Stomach (tissue), 4 donors: ENCODE measurements around the gene NT5DC3.

Source experiments
- EP300 ChIP-seq: sonication (generic); formaldehyde crosslinking; IDR thresholded peaks from one replicate; pipeline ENCODE4 v1.6.1; 2017; ENCODE audit warnings: antibody characterized with exemption
- POLR2A ChIP-seq, 4 donors: fragments of 450-650 bp; IDR thresholded peaks; one replicate each; pipeline ENCODE4 v1.6.1; 2016; ENCODE audit warnings: antibody characterized with exemption in 4 of 4, control low read depth in 2 of 4, mild to moderate bottlenecking in 1 of 4, moderate library complexity in 1 of 4
- POLR2AphosphoS5 ChIP-seq, 3 donors: sonication (generic); formaldehyde crosslinking; IDR thresholded peaks; one replicate each; pipeline ENCODE4 v1.6.1; 2016; ENCODE audit warnings: antibody characterized with exemption in 3 of 3
- TF ChIP-seq, protein P1 (sequence below), 7 experiments: fragments of 450-650 bp in 4 of 7; fragments of 200-600 bp in 3 of 7; sonication (generic) in 3 of 7; IDR thresholded peaks; one replicate each; pipeline ENCODE4 v1.5.1; 2016 to 2019; ENCODE audit warnings: antibody characterized with exemption in 7 of 7, control low read depth in 2 of 7, mild to moderate bottlenecking in 1 of 7

DNA sequence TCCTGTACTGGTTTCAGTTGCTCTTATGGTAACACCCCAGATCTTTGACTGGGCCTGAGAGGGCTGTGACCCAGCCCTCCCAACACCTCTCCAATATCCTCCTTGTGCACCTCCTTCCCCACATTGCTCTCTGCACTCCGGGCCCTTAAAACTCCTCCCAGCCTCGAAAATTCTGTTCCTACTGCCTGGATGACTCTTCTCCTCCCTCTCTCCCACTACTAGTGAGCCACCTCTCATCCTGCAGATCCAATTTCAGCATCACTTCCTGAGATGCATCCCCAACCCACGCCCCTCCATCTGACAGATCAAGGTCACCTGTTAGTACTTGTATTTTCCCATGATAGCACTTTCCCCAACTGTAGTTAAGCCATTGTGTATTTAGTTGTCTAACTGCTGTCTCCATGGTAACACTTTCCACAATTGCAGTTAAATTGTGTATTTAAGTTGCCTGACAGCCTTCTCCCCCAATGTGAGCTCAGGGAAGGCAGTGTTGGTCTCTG, 11.5 kb upstream of the NT5DC3 start:
- TF ChIP-seq, protein P1, sequence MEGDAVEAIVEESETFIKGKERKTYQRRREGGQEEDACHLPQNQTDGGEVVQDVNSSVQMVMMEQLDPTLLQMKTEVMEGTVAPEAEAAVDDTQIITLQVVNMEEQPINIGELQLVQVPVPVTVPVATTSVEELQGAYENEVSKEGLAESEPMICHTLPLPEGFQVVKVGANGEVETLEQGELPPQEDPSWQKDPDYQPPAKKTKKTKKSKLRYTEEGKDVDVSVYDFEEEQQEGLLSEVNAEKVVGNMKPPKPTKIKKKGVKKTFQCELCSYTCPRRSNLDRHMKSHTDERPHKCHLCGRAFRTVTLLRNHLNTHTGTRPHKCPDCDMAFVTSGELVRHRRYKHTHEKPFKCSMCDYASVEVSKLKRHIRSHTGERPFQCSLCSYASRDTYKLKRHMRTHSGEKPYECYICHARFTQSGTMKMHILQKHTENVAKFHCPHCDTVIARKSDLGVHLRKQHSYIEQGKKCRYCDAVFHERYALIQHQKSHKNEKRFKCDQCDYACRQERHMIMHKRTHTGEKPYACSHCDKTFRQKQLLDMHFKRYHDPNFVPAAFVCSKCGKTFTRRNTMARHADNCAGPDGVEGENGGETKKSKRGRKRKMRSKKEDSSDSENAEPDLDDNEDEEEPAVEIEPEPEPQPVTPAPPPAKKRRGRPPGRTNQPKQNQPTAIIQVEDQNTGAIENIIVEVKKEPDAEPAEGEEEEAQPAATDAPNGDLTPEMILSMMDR (IDR thresholded peaks at IDR 0.05): no peak
- TF ChIP-seq EP300: no peak
- no peak for TF ChIP-seq POLR2A (IDR thresholded peaks at IDR 0.05)
- no peak for TF ChIP-seq POLR2AphosphoS5 (IDR thresholded peaks at IDR 0.05)
